ENCODE results near the gene TOMM22. TPM values are rescaled to one million over a fixed set of nuclear protein-coding genes. Genes with fewer than 3 reads are reported as not detected.

TOMM22 gene
- total RNA-seq, 1 donor from 2014 or later, result 91.6 TPM

- Mint-ChIP-seq H3K27me3 (no peaks in the 10 kb centered on the region), H3K4me3 (no peak overlapping the region), H3K27ac (no peak overlapping the region), H3K4me1 (ENCODE audit: unreplicated experiment) (peaks cover 3% of the 10 kb centered on the region), H3K9me3 (no peaks in the 10 kb centered on the region), H3K36me3 (peaks cover 14% of the 10 kb centered on the region)
- TF ChIP-seq CTCF (conservative IDR thresholded peaks at IDR 0.05), result no peak
- DNase-seq (ENCODE audit: extremely low spot score, unreplicated experiment), result no peak
Observed at GRCh38 chr22:38728871-38729796, 47.4 kb downstream of the TOMM22 start.

GRCh38 chr22:38729946-38730345 is 48.2 kb downstream of the TOMM22 start:
- Mint-ChIP-seq H3K27ac (no peak overlapping the region), H3K4me3 (no peak overlapping the region), H3K27me3 (no peaks in the 10 kb centered on the region), H3K4me1 (ENCODE audit: unreplicated experiment) (peaks cover 3% of the 10 kb centered on the region), H3K36me3 (peaks cover 11% of the 10 kb centered on the region), H3K9me3 (no peaks in the 10 kb centered on the region)
- TF ChIP-seq CTCF (conservative IDR thresholded peaks at IDR 0.05), result no peak
- no peak for DNase-seq (ENCODE audit: extremely low spot score, unreplicated experiment)

- H3K27ac Mint-ChIP-seq, result no peak overlapping the region
- TF ChIP-seq CTCF (conservative IDR thresholded peaks at IDR 0.05), result no peak
Observed at GRCh38 chr22:38730411-38730871, 48.7 kb downstream of the TOMM22 start.

GRCh38 chr22:38731703-38732161 is 50.0 kb downstream of the TOMM22 start:
- Mint-ChIP-seq H3K36me3 (peaks cover 3% of the 10 kb centered on the region), H3K27ac (no peak overlapping the region), H3K27me3 (no peaks in the 10 kb centered on the region), H3K4me3 (no peak overlapping the region), H3K9me3 (no peaks in the 10 kb centered on the region), H3K4me1 (ENCODE audit: unreplicated experiment) (peaks cover 3% of the 10 kb centered on the region)
- TF ChIP-seq CTCF (conservative IDR thresholded peaks at IDR 0.05), result no peak
- no peak for DNase-seq (ENCODE audit: extremely low spot score, unreplicated experiment)

More at GRCh38 chr22:38730411-38730871, 48.7 kb downstream of the TOMM22 start:
- peaks cover 6% of the 10 kb centered on the region for H3K36me3 Mint-ChIP-seq
- no peak overlapping the region for H3K4me3 Mint-ChIP-seq
- no peak for DNase-seq (ENCODE audit: extremely low spot score, unreplicated experiment)
- H3K27me3 Mint-ChIP-seq, result no peaks in the 10 kb centered on the region
- peaks cover 3% of the 10 kb centered on the region for H3K4me1 Mint-ChIP-seq (ENCODE audit: unreplicated experiment)
- no peaks in the 10 kb centered on the region for H3K9me3 Mint-ChIP-seq

GRCh38 chr22:38732251-38732815 is 50.6 kb downstream of the TOMM22 start:
- DNase-seq (ENCODE audit: extremely low spot score, unreplicated experiment), result no peak
- H3K4me1 Mint-ChIP-seq (ENCODE audit: unreplicated experiment), result peaks cover 3% of the 10 kb centered on the region
- H3K36me3 Mint-ChIP-seq, result peaks cover 3% of the 10 kb centered on the region
- peak overlapping the region; percentile 86 for H3K27ac Mint-ChIP-seq
- no peak overlapping the region for H3K4me3 Mint-ChIP-seq
- H3K27me3 Mint-ChIP-seq, result no peaks in the 10 kb centered on the region
- no peaks in the 10 kb centered on the region for H3K9me3 Mint-ChIP-seq
- TF ChIP-seq CTCF (conservative IDR thresholded peaks at IDR 0.05), result no peak

Data from type B pancreatic cell (in vitro differentiated cells).